Bronchial epithelial cell (primary cell): Measurements from ENCODE around the gene COL6A5. TPM values are rescaled to one million over a fixed set of nuclear protein-coding genes. Genes with fewer than 3 reads are reported as not detected.

Source experiments
- DNase-seq: peaks from one replicate; pipeline ENCODE4 v3.0.0-alpha.2; 2010; ENCODE audit warnings: low read depth
- FAIRE-seq: peaks from 2 replicates; lab custom pipeline; 2011; peaks lifted over from hg19 to GRCh38; lab: Jason Lieb, UNC
- H3K27me3 ChIP-seq: 2 replicates; pipeline ENCODE4 v1.5.1; 2011; ENCODE audit warnings: low read length; ENCODE audit not compliant: control insufficient read depth, insufficient read depth
- H3K36me3 ChIP-seq: 2 replicates; pipeline ENCODE4 v1.5.1; 2011; ENCODE audit warnings: low read length; ENCODE audit not compliant: control insufficient read depth, insufficient read depth
- H3K4me3 ChIP-seq: 2 replicates; pipeline ENCODE4 v1.5.1; 2011; ENCODE audit warnings: mild to moderate bottlenecking, low read depth, low read length, control low read depth
- CTCF ChIP-seq: IDR thresholded peaks from 2 replicates; pipeline ENCODE4 v1.5.1; 2011; ENCODE audit warnings: mild to moderate bottlenecking, moderate library complexity, low read length, control low read depth, inconsistent platforms; ENCODE audit not compliant: insufficient read depth, severe bottlenecking
- total RNA-seq: library from RNA; depleted of rRNA; stranded (reverse); fragments of >200 nt; gene quantifications from 2 replicates; pipeline ENCODE4 v1.2.1, GENCODE V29; 2014

Gene COL6A5
- total RNA-seq, 1 donor from 2014 or later = not detected

DNA sequence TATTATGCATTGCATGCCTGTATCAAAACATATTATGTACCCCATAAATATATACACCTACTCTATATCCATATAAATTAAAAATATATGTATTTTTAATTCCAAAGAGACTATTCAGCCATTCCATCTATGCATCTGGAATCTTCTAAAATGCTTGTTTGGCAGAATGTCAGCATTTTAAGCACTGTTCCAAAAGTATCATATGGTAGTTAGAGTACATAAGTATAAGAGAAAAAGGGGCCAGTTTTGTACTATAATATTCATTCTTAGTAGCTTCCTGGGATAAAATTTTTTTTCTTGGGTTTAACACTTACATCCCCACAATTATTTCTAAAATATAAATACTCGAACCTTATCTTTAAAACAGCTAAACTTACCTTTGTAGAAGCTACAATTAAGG, 111.1 kb downstream of the COL6A5 start:
- H3K36me3 ChIP-seq = no peaks in the 10 kb centered on the region
- TF ChIP-seq CTCF = no peak
- FAIRE-seq (no peak), DNase-seq (no peak)
- H3K4me3 ChIP-seq = no peak overlapping the region
- no peaks in the 10 kb centered on the region for H3K27me3 ChIP-seq

DNA sequence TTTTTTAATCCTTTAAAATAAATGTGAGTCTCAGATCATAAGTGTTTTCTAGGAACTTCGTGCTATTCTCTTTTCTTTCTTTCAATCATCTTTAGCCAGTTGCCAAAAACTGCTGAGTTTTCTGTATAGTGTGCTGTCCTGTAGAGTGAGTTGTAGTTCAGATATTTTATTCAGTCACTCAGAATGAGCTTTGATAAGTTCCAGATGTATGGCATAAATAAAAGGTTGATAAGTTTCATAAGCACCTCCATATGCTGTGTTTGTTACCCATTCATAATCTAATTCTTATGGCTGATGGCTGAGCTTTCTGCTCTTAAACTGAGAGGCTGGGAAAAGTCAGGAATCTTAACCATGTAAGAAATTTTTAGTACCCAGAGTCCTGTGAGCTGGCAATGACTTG, 112.2 kb downstream of the COL6A5 start:
- FAIRE-seq = no peak

GRCh38 chr3:130459944-130460343, 114.5 kb downstream of the COL6A5 start:
- H3K27me3 ChIP-seq = no peaks in the 10 kb centered on the region
- H3K36me3 ChIP-seq = no peaks in the 10 kb centered on the region
- TF ChIP-seq CTCF = no peak
- H3K4me3 ChIP-seq = no peak overlapping the region
- DNase-seq (no peak), FAIRE-seq (no peak)

More for the DNA sequence above, 112.2 kb downstream of the COL6A5 start:
- TF ChIP-seq CTCF = no peak
- no peak for DNase-seq
- Histone ChIP-seq H3K36me3 (no peaks in the 10 kb centered on the region), H3K4me3 (no peak overlapping the region), H3K27me3 (no peaks in the 10 kb centered on the region)

DNA sequence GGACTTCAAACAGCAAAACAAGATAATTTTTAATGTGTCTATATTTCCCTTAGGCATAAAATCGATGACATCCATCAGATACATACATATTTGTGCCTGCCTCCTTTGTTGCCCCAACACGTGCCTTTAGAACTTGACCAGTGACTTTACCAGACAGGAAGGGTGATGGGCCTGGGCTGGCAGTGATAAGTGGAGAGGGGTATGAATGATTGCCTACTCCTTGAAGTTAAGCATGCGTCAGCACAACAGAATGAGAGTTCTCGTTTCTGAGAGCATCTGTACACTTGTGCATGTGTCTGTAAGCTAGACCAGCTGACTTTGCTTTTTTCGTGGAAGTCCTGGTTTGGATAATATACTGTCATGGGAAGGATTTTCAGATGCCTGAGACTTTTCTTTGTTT, 116.6 kb downstream of the COL6A5 start:
- no peaks in the 10 kb centered on the region for H3K36me3 ChIP-seq
- H3K27me3 ChIP-seq = no peaks in the 10 kb centered on the region
- no peak for TF ChIP-seq CTCF
- DNase-seq (no peak), FAIRE-seq (no peak)
- H3K4me3 ChIP-seq = no peak overlapping the region

DNA sequence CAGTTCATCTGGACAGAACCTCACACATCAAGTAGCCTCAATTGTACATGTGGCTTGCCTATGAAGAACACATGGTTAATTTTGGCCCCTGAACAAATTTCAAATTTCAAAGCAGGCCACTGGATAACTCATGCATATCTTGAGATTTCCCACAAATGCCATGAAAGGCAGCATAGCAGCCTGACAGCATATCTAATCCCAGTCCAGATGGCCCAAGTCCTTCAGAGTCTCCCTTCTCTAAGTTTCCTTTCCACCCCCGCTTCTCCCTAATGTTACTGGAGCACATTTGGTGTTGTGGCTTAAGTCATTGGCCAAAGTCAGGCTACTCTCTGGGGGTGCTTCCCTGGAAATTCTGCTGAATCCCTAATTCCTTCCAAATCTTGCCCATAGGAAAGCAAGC, 117.7 kb downstream of the COL6A5 start:
- no peaks in the 10 kb centered on the region for H3K27me3 ChIP-seq
- FAIRE-seq (no peak), DNase-seq (no peak)
- H3K4me3 ChIP-seq = no peak overlapping the region
- no peak for TF ChIP-seq CTCF
- no peaks in the 10 kb centered on the region for H3K36me3 ChIP-seq

GRCh38 chr3:130465521-130465920, 120.0 kb downstream of the COL6A5 start:
- DNase-seq (no peak), FAIRE-seq (no peak)
- Histone ChIP-seq H3K4me3 (no peak overlapping the region), H3K36me3 (no peaks in the 10 kb centered on the region), H3K27me3 (no peaks in the 10 kb centered on the region)
- no peak for TF ChIP-seq CTCF
